Measurements from ENCODE around the gene CSTA.

CSTA gene

GRCh38 chr3:122366379-122366749 lies 41.3 kb downstream of the CSTA start:
- H3K4me1 Mint-ChIP-seq: no peaks in the 10 kb centered on the region
- no peak overlapping the region for H3K27ac Mint-ChIP-seq
- H3K27me3 Mint-ChIP-seq (ENCODE audit: low read depth): no peaks in the 10 kb centered on the region
- no peak for TF ChIP-seq CTCF (IDR thresholded peaks at IDR 0.05; ENCODE audit: unreplicated experiment in 3 of 3)
- H3K36me3 Mint-ChIP-seq (ENCODE audit: low read depth): peaks cover 46% of the 10 kb centered on the region
- no peaks in the 10 kb centered on the region for H3K9me3 Mint-ChIP-seq
- no peak overlapping the region for H3K4me3 Mint-ChIP-seq

- H3K9me3 Mint-ChIP-seq: no peaks in the 10 kb centered on the region
- H3K36me3 Mint-ChIP-seq (ENCODE audit: low read depth): peaks cover 9% of the 10 kb centered on the region
- no peak for TF ChIP-seq CTCF (IDR thresholded peaks at IDR 0.05; ENCODE audit: unreplicated experiment in 3 of 3)
- no peak overlapping the region for H3K27ac Mint-ChIP-seq
- no peaks in the 10 kb centered on the region for H3K4me1 Mint-ChIP-seq
- no peak overlapping the region for H3K4me3 Mint-ChIP-seq
- H3K27me3 Mint-ChIP-seq (ENCODE audit: low read depth): no peaks in the 10 kb centered on the region
Observed at GRCh38 chr3:122374034-122374433, 49.0 kb downstream of the CSTA start.

- Mint-ChIP-seq H3K27ac (no peak overlapping the region), H3K27me3 (ENCODE audit: low read depth) (no peaks in the 10 kb centered on the region)
Observed at GRCh38 chr3:122377975-122378374, 52.9 kb downstream of the CSTA start.

GRCh38 chr3:122382888-122383666 lies 58.0 kb downstream of the CSTA start, which contains the start of gene MIX23:
Gene MIX23 (minus strand): TSS chr3:122383231. CDS start chr3:122383224, 7 bp downstream.
- TF ChIP-seq CTCF (IDR thresholded peaks at IDR 0.05; ENCODE audit: unreplicated experiment in 3 of 3): no peak
- Mint-ChIP-seq H3K27me3 (ENCODE audit: low read depth) (no peaks in the 10 kb centered on the region), H3K36me3 (ENCODE audit: low read depth) (no peaks in the 10 kb centered on the region), H3K4me1 (peaks cover 26% of the 10 kb centered on the region), H3K27ac (peak within 1 kb of the TSS; percentile 88 to 95 (median 90)), H3K9me3 (no peaks in the 10 kb centered on the region), H3K4me3 (peak within 1 kb of the TSS; percentile 94 to 96 (median 95))

More at GRCh38 chr3:122377975-122378374, 52.9 kb downstream of the CSTA start:
- Mint-ChIP-seq H3K9me3 (no peaks in the 10 kb centered on the region), H3K4me1 (peaks cover 14% of the 10 kb centered on the region), H3K36me3 (ENCODE audit: low read depth) (no peaks in the 10 kb centered on the region), H3K4me3 (no peak overlapping the region)
- TF ChIP-seq CTCF (IDR thresholded peaks at IDR 0.05; ENCODE audit: unreplicated experiment in 3 of 3): no peak

GRCh38 chr3:122383771-122384697 lies 59.0 kb downstream of the CSTA start, which contains the start of gene FAM162A:
Gene FAM162A (plus strand): TSS chr3:122384182. CDS start chr3:122384266, 84 bp downstream.
- no peaks in the 10 kb centered on the region for H3K9me3 Mint-ChIP-seq

More at GRCh38 chr3:122383771-122384697, 59.0 kb downstream of the CSTA start, which contains the start of gene FAM162A:
- H3K27me3 Mint-ChIP-seq (ENCODE audit: low read depth): no peaks in the 10 kb centered on the region
- peak within 1 kb of the TSS; percentile 94 to 96 (median 95) for H3K4me3 Mint-ChIP-seq
- H3K27ac Mint-ChIP-seq: peak within 1 kb of the TSS; percentile 88 to 95 (median 90)
- peaks cover 26% of the 10 kb centered on the region for H3K4me1 Mint-ChIP-seq
- H3K36me3 Mint-ChIP-seq (ENCODE audit: low read depth): no peaks in the 10 kb centered on the region
- peak; percentile 57 to 67 (median 58) for TF ChIP-seq CTCF (IDR thresholded peaks at IDR 0.05; ENCODE audit: unreplicated experiment in 3 of 3)
